Measurements from ENCODE around the gene COL23A1. TPM values are rescaled to one million over a fixed set of nuclear protein-coding genes. Genes with fewer than 3 reads are reported as not detected.

Gene COL23A1
- polyA plus RNA-seq, 3 donors: 0.11 to 0.21 TPM; not detected in 1

DNA sequence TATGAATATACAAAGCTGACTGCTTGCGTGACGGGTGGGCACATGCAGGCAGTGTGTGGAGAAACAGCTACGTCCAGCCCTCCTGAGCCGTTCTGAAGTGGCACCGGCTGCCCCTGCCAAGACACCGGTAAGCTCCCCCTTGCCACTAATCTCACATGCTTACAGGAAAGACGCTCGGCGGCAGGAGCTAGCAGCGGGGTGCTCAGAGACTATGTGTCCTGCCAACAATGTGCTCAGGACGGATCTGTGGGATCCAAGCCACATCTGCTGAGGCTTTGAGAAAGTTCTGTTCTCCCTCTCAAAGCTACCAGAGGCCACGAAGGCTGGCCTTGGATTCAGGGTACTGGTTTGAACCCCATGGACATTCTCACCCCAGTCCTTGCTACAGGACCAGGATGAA, 200.4 kb downstream of the COL23A1 start:
- intact Hi-C loops (cut with micrococcal nuclease): no loop called here
- Histone ChIP-seq H3K27me3 (ENCODE audit: control insufficient read depth in 2 of 2, insufficient read depth in 2 of 2, low read length in 2 of 2) (no peaks in the 10 kb centered on the region), H3K79me2 (ENCODE audit: insufficient read depth, low read length) (no peaks in the 10 kb centered on the region), H3K27ac (ENCODE audit: low read depth in 1 of 2, low read length in 2 of 2) (no peak overlapping the region), H2AFZ (ENCODE audit: insufficient read depth, low read depth, low read length, poor library complexity, severe bottlenecking) (no peak overlapping the region), H3K4me1 (ENCODE audit: control insufficient read depth in 1 of 2, insufficient read depth in 2 of 2, low read length in 2 of 2) (peaks cover 37 to 53% of the 10 kb centered on the region in 2 donors), H3K9ac (ENCODE audit: insufficient read depth, low read length, poor library complexity, severe bottlenecking) (no peak overlapping the region), H3K4me3 (replicated peaks in 1 of 3; ENCODE audit: low read depth in 2 of 3, low read length in 3 of 3) (no peak overlapping the region), H4K20me1 (ENCODE audit: insufficient read depth, low read length) (no peaks in the 10 kb centered on the region), H3K36me3 (replicated peaks in 1 of 2; ENCODE audit: control insufficient read depth in 1 of 2, insufficient read depth in 2 of 2, low read length in 2 of 2) (no peaks in the 10 kb centered on the region), H3K9me3 (replicated peaks in 1 of 2; ENCODE audit: control insufficient read depth in 1 of 2, insufficient read depth in 1 of 2, low read length in 2 of 2) (no peaks in the 10 kb centered on the region), H3K4me2 (replicated peaks; ENCODE audit: extremely low read depth, low read length, poor library complexity, severe bottlenecking) (no peak overlapping the region)
- Mint-ChIP-seq H3K4me1 (peaks cover 40% of the 10 kb centered on the region), H3K4me3 (no peak overlapping the region), H3K27ac (peak overlapping the region in 1 of 7 donors; percentile 26), H3K27me3 (ENCODE audit: low read depth in 3 of 3) (peaks cover 0 to 2% (median 1%) of the 10 kb centered on the region in 3 donors), H3K9me3 (no peaks in the 10 kb centered on the region), H3K36me3 (no peaks in the 10 kb centered on the region)
- 93% methylated on average over 11 of the region's 12 CpGs for WGBS (ENCODE audit: insufficient coverage)
- TF ChIP-seq, protein P1, sequence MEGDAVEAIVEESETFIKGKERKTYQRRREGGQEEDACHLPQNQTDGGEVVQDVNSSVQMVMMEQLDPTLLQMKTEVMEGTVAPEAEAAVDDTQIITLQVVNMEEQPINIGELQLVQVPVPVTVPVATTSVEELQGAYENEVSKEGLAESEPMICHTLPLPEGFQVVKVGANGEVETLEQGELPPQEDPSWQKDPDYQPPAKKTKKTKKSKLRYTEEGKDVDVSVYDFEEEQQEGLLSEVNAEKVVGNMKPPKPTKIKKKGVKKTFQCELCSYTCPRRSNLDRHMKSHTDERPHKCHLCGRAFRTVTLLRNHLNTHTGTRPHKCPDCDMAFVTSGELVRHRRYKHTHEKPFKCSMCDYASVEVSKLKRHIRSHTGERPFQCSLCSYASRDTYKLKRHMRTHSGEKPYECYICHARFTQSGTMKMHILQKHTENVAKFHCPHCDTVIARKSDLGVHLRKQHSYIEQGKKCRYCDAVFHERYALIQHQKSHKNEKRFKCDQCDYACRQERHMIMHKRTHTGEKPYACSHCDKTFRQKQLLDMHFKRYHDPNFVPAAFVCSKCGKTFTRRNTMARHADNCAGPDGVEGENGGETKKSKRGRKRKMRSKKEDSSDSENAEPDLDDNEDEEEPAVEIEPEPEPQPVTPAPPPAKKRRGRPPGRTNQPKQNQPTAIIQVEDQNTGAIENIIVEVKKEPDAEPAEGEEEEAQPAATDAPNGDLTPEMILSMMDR (IDR thresholded peaks at IDR 0.05): no peak
- no peak for DNase-seq

DNA sequence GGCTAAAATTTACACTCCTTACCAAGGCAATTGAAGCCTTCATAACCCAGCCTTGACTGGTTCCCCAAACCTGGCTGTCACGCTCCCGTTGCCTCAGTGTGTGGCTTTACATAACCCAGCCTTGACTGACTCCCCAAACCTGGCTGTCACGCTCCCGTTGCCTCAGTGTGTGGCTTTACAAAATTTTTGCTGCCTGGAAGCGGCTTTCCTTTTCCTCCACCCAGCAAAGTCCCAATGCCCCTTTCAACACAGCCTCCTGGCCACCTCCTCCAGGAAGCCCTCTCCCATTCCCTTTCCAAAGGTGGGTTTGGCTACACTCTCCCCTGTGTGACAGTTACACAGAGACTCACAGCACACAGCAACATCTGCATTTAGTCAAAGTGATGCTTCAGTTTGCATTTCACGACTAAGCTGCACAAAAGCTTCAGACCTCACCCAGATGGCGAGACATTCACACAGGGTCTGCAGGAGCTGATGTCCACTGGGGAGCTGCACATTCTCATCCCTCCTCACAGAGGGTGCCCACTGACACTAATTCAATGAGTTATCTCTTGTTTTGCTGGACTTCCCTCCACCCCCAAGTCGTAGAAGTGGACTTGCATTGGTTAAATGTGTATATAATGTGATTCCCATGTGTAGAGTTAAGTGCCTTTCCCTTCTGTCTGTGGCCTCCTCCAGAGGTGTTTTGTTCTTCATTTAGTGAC, 201.0 kb downstream of the COL23A1 start:
- Histone ChIP-seq H3K4me3 (replicated peaks in 1 of 3; ENCODE audit: low read depth in 2 of 3, low read length in 3 of 3) (no peak overlapping the region), H3K4me1 (ENCODE audit: control insufficient read depth in 1 of 2, insufficient read depth in 2 of 2, low read length in 2 of 2) (peaks cover 33 to 47% of the 10 kb centered on the region in 2 donors), H2AFZ (ENCODE audit: insufficient read depth, low read depth, low read length, poor library complexity, severe bottlenecking) (no peak overlapping the region), H3K27ac (ENCODE audit: low read depth in 1 of 2, low read length in 2 of 2) (peak overlapping the region in 1 of 2 donors; percentile 22), H3K4me2 (replicated peaks; ENCODE audit: extremely low read depth, low read length, poor library complexity, severe bottlenecking) (no peak overlapping the region), H3K79me2 (ENCODE audit: insufficient read depth, low read length) (no peaks in the 10 kb centered on the region), H3K27me3 (ENCODE audit: control insufficient read depth in 2 of 2, insufficient read depth in 2 of 2, low read length in 2 of 2) (no peaks in the 10 kb centered on the region), H3K9me3 (replicated peaks in 1 of 2; ENCODE audit: control insufficient read depth in 1 of 2, insufficient read depth in 1 of 2, low read length in 2 of 2) (no peaks in the 10 kb centered on the region), H4K20me1 (ENCODE audit: insufficient read depth, low read length) (no peaks in the 10 kb centered on the region), H3K9ac (ENCODE audit: insufficient read depth, low read length, poor library complexity, severe bottlenecking) (no peak overlapping the region), H3K36me3 (replicated peaks in 1 of 2; ENCODE audit: control insufficient read depth in 1 of 2, insufficient read depth in 2 of 2, low read length in 2 of 2) (no peaks in the 10 kb centered on the region)
- WGBS (ENCODE audit: insufficient coverage): 53% methylated on average over 7 of the region's 8 CpGs
- Mint-ChIP-seq H3K9me3 (no peaks in the 10 kb centered on the region), H3K4me1 (peaks cover 36% of the 10 kb centered on the region), H3K36me3 (no peaks in the 10 kb centered on the region), H3K4me3 (no peak overlapping the region), H3K27ac (peak overlapping the region in 3 of 7 donors; percentile 27 to 60 (median 33)), H3K27me3 (ENCODE audit: low read depth in 3 of 3) (peaks cover 0 to 2% (median 1%) of the 10 kb centered on the region in 3 donors)
- intact Hi-C loops (cut with micrococcal nuclease): no loop called here
- TF ChIP-seq, protein P1 (IDR thresholded peaks at IDR 0.05): no peak
- peak in 2 of 3 donors; percentile 59 to 82 for DNase-seq
